WI38 (cell line): Measurements from ENCODE around the gene SAPCD2.

Source experiments
- H3K4me3 ChIP-seq: 2 replicates; pipeline ENCODE4 v1.5.1; 2011; ENCODE audit warnings: low read depth, mild to moderate bottlenecking, control low read depth, low read length
- TF ChIP-seq, protein P1 (sequence below): IDR thresholded peaks from 2 replicates; pipeline ENCODE4 v1.5.1; 2012; ENCODE audit warnings: low read depth, mild to moderate bottlenecking, control low read depth, low read length

Gene SAPCD2

DNA sequence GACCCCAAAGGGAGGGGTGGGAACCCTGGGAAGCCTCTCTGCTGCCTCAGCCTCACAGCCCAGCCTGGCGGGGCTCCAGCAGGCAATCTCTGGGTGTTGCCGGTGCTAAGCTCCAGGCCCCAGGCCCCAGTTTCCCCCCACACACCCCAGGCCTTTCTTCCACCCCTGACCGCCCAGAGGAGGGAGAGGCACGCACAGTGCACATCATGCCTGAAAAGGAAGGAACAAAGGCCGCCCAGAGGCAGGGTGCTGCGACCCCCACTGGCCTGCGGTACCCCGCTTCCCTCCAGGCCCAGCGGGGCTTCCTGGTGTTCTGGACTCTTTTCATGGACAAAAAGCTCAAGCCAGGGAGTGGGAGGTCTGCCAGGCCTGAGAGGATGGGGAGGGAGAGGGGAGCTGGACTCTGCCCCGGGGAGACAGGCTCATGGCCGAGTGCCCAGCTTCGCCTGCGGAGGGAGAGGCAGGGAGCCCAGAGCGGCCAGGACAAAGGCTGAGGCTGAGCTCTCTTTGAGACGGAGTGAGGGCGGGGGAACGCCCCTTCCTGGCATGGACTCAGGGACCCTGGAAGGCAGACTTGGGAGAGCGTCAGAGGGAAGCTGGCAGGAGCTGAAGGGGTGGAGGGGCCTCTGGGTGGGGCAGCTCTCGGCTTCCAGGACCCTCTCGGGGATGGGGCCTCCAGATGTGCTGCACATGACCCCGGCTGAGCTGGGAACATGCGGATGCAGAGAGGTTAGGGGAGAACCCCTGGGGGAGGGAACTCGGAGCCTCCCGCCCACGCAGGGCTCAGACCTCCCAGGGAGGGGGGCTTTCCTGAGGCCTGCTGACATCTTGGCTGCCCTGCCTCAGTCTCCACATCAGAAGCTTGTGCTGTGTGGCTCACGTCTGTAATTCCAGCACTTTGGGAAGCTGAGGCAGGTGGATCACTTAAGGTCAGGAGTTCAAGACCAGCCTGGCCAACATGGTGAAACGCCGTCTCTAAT, 14.7 kb downstream of the SAPCD2 start:
- TF ChIP-seq, protein P1, sequence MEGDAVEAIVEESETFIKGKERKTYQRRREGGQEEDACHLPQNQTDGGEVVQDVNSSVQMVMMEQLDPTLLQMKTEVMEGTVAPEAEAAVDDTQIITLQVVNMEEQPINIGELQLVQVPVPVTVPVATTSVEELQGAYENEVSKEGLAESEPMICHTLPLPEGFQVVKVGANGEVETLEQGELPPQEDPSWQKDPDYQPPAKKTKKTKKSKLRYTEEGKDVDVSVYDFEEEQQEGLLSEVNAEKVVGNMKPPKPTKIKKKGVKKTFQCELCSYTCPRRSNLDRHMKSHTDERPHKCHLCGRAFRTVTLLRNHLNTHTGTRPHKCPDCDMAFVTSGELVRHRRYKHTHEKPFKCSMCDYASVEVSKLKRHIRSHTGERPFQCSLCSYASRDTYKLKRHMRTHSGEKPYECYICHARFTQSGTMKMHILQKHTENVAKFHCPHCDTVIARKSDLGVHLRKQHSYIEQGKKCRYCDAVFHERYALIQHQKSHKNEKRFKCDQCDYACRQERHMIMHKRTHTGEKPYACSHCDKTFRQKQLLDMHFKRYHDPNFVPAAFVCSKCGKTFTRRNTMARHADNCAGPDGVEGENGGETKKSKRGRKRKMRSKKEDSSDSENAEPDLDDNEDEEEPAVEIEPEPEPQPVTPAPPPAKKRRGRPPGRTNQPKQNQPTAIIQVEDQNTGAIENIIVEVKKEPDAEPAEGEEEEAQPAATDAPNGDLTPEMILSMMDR = no peak
- no peak overlapping the region for H3K4me3 ChIP-seq

DNA sequence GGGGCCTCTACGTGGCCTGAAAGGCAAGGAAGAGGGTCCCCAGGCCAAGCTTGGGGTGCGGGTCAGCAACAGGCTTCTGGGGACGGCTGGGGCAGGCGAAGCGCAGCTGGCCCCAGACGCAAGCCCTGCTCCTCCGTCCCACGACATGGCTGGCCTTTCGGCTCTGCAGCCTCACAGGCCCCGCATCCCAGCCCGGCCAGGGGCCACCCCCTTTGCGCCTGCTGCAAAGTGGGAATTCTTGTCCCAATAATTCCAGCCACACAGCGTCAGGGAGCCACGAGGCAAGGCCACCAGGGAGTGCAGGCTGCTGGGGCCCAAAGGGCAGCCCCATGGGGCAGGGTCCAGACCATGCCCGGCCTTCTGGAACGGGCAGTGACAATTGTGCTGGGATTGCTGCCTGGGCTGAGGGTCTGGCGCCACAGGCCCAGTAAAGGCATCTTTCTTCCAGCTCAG, 15.4 kb downstream of the SAPCD2 start:
- TF ChIP-seq, protein P1 = no peak
- no peak overlapping the region for H3K4me3 ChIP-seq

DNA sequence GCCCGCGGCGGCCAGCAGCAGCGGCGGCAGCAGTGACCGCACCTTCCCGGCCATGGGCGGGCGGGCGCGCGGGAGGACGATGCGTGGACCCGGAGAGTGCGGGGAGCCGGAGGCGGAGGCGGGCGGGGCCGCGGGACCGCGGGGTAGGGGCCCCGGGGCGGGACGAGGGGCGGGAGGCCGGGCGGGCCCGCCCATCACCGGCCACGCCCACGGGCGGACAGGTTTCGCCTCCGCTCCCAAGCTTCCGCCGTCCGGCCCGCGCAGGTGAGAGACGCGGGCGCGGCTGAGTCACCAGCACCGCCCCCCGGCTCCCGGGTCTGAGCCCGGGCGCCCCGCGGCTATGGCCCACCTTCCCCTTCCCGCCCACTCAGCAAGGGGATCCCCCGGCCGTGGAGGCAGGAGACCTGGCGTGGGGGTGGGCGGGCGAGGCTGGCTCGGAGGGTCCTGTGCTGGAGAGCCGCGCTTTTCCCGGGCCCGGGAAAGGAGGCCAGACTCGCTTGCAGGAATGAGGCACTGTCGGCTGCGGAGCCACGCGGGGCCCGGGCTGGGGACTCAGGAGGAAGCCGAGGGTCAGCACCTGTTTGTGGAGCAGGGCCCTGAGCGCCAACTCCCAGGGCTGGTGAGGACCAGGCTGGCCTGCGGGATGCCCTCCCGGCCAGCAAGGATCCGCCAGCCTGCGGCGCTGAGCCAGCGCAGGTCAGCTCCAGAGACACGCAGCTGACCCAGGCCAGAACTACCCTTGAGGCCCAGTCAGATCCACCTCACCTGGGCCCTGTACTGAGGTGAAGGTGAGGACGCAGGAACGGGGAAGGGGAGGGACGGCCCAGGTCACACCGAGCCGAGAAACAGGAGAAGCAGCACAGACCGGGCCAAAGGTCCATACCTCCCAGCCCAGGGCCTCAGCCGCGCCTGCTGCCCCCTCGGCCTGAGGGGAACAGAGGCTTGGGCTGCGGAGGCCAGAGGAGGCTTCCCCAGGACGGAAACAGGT, 16.1 kb downstream of the SAPCD2 start, which contains the start of gene ENTPD2:
TSS of gene ENTPD2 (minus strand) at position 118 of the 988 bp plus-strand sequence. CDS start at position 54, 64 bp downstream.
- no peak within 1 kb of the TSS for H3K4me3 ChIP-seq
- TF ChIP-seq, protein P1 = no peak

DNA sequence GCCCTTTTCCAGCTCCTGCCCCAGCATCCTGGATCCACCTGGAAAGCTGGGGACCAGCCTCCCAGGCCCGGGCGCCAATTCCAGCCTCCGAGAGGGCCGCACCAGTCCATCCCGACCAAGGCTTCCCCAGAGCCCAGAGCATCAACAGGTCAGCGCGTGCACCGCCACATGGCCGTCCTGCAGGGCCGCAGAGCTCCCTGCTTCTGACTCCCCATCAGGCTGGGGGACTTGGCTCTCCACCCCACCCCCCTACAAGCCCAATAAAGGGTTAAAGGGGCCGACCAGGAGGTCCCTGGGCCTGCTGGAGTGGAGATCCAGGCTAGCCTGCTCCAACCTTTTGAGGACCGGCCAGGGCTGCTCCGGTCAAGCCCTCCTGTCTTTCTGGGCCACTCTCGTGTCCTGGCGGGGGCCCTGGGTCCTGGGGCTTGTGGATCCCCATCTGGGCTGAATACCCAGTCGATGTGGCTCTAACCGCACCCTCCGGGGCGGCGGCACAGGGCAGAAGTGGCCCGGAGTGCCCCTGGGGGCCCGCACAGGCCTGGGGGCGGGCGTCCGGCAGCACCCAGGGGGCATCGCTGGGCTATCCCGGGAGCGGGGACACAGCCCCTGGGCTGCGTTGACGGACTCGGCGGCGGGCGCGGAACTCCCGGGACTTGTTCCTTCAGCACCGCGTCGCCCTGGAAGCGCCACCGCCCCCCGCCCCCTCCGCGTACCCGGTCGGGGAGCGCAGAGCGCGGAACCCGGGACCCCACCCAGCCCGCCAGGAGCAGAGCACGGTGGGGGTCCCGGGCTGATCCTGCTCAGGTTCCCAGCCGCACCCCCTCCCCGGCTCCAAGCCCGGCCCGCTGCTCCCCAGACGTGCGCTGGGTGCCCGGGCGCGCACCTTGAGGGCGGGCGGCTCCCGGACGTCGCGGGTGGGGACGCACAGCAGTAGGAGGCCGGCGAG, 17.1 kb downstream of the SAPCD2 start:
- TF ChIP-seq, protein P1 = no peak
- no peak overlapping the region for H3K4me3 ChIP-seq

DNA sequence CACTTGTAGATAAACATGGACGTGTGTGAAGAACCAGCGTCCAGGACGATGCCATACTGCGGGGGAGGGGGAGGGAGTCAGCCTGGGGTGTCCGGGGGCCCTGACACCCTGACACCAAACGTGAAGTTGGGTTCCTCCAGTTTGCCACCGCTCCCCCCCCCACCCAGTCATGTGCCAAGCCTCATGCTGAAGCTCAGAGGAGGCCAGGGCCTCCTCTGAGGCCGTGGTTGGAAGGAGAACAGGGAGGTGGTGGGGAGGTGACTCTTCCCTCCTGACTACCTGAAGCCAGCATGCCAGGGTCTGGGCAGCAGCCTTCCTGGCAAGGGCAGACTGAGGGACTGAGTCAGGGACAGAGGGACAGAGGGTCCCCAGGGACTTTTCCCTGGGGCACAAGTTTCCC, 18.1 kb downstream of the SAPCD2 start:
- TF ChIP-seq, protein P1 = no peak

DNA sequence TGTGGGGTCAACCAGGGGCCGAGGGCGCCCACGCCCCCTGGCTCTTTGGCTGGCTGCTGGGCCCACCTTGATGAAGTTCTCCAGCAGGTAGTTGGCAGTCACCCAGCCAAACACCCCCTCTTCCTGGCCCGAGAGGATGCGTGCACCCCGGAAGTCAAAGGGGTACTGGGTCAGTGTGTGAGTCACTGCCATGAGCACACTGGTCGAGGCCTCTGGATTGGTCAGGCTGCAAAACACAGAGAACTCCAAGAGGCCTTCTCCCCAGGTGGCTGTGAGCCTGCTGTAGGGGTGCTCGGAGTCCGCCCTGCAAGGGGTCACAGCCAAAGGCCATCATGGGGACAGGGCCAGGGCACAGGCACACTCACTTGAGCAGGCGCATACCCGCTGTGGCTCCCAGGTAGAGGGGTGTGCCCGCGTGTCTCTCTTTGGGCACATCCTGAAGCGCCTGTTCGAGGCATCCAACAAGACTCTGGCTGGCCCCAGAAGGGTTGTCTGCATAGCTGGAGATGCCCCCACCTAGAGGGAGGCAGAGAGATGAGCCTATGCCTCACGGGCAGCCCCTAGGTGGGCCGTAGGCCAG, 19.1 kb downstream of the SAPCD2 start:
- TF ChIP-seq, protein P1 = no peak

More for the DNA sequence above, 18.1 kb downstream of the SAPCD2 start:
- no peak overlapping the region for H3K4me3 ChIP-seq

More for the DNA sequence above, 19.1 kb downstream of the SAPCD2 start:
- H3K4me3 ChIP-seq = no peak overlapping the region
